ENCODE measurements around the gene KPNA2. TPM values are rescaled to one million over a fixed set of nuclear protein-coding genes. Genes with fewer than 3 reads are reported as not detected.
"Not testable (repeated sequence)": the region's sequence is repeated elsewhere in the genome, so short reads cannot be mapped to it uniquely, and the experiment has no call there.

KPNA2 gene
- total and polyA plus RNA-seq, 11 donors: 10.6 to 50.7 (median 20.4) TPM

DNA sequence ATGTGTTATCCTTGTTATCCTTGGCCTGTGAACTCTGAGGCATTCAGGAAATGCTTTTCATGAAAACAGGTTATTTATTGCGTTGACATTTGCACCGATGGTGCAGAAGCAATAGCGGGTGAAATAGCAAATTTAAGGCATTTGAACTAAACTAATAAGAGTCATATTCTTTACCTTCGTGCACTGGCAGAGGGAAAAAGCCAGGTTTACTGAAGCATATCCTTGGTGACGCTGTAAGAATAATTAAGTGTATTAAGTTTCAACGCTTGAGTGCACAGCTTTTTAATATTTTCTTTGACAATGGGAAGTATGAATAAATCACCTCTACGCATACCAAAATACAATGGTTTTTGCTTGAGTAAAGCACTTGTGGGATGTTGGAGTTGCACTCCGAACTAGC lies 13.6 kb upstream of the KPNA2 start:
- no peaks in the 10 kb centered on the region for H3K9me3 ChIP-seq
- peaks cover 0 to 7% (median 5%) of the 10 kb centered on the region in 12 donors for H3K4me1 ChIP-seq
- H3K27ac ChIP-seq: no peak overlapping the region
- no peaks in the 10 kb centered on the region for H3K27me3 ChIP-seq
- TF ChIP-seq CTCF (IDR thresholded peaks at IDR 0.05) (no peak), POLR2A (IDR thresholded peaks at IDR 0.05) (no peak)
- intact Hi-C loops (cut with DNase I): loop anchor here in 1 of 10 donors (2.0 kb wide), 1 partner anchor 29 kb away; no protein-coding TSS in a partner anchor
- no peak overlapping the region for H3K4me3 ChIP-seq
- H3K36me3 ChIP-seq: no peaks in the 10 kb centered on the region
- WGBS, 4 donors: 93 to 96% (median 94%) methylated on average over 8 of the region's 8 CpGs
- ATAC-seq (no peak), DNase-seq (no peak)

DNA sequence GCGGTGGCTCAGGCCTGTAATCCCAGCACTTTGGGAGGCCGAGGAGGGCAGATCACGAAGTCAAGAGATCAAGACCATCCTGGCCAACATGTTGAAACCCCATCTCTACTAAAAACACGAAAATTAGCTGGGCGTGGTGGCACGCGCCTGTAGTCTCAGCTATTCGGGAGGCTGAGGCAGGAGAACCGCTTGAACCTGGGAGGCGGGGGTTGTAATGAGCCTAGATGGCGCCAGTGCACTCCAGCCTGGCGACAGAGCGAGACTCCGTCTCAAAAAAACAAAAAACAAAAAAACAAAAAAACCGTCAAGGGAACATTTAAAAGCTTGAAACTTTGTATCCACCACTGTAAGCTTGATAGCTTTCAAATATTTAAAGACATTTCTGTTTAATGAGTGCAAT lies 13.0 kb upstream of the KPNA2 start:
- WGBS, 4 donors: 94 to 95% (median 95%) methylated on average over 15 of the region's 15 CpGs
- H3K27me3 ChIP-seq; H3K4me3 ChIP-seq; ATAC-seq; H3K4me1 ChIP-seq; DNase-seq; H3K9me3 ChIP-seq; intact Hi-C loops (cut with DNase I); H3K27ac ChIP-seq; H3K36me3 ChIP-seq: not testable (repeated sequence)

DNA sequence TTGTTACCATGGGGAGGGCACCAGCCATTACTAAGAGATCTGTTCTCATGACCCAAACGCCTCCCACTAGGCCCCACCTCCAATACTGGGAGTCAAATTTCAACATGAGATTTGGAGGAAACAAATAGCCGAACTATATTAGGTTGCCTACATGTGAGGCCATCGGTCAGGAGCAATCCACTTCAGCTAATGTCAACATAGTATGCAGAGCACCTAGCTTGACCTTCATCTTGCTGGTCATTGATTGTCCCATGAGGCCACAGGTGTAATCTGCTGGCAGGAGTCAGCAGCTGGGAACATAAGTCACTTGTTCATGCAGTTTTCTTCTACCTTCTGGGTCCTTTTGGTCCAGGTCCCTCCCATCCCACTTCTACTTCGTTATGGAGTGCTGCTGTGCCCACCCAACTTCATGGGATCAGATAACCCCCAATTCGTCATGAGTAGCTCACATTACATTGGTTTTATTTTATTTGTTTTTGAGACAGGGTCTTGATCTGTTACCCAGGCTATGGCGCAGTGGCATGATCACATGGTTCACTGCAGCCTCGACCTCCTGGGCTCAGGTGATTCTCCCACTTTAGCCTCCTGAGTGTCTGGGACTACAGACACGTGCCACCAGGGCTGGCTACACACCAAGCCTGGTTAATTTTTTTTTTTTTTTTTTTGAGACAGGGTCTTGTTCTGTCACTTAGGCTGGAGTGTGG lies 5.9 kb upstream of the KPNA2 start:
- no peaks in the 10 kb centered on the region for H3K36me3 ChIP-seq
- no peak overlapping the region for H3K4me3 ChIP-seq
- WGBS, 4 donors: 68 to 72% (median 71%) methylated on average over 8 of the region's 8 CpGs
- DNase-seq: no peak
- H3K4me1 ChIP-seq: peaks cover 0 to 8% (median 2%) of the 10 kb centered on the region in 12 donors
- ATAC-seq: no peak
- no peak overlapping the region for H3K27ac ChIP-seq
- TF ChIP-seq CTCF (IDR thresholded peaks at IDR 0.05): no peak
- no peak for TF ChIP-seq POLR2A (IDR thresholded peaks at IDR 0.05)
- H3K27me3 ChIP-seq: no peaks in the 10 kb centered on the region
- H3K9me3 ChIP-seq: no peaks in the 10 kb centered on the region
- intact Hi-C loops (cut with DNase I): loop anchor here in 3 of 10 donors (5.0 to 10.0 kb wide), 3 partner anchors 65 to 75 kb away; no protein-coding TSS in a partner anchor

- ATAC-seq (peak in 3 of 4 donors; percentile 13 to 42 (median 32)), DNase-seq (no peak)
- H3K9me3 ChIP-seq: no peaks in the 10 kb centered on the region
- TF ChIP-seq POLR2A (IDR thresholded peaks at IDR 0.05): no peak
- no peak for TF ChIP-seq CTCF (IDR thresholded peaks at IDR 0.05)
- peak overlapping the region in 2 of 12 donors; percentile 20 to 31 for H3K27ac ChIP-seq
- no peaks in the 10 kb centered on the region for H3K27me3 ChIP-seq
- H3K4me1 ChIP-seq: peaks cover 0 to 24% (median 15%) of the 10 kb centered on the region in 12 donors
- peaks cover 0 to 19% (median 16%) of the 10 kb centered on the region in 9 donors for H3K36me3 ChIP-seq
- H3K4me3 ChIP-seq: no peak overlapping the region
- intact Hi-C loops (cut with DNase I): loop anchor here in 3 of 10 donors (5.0 to 10.0 kb wide), 3 partner anchors 61 to 71 kb away; no protein-coding TSS in a partner anchor
- WGBS, 4 donors: 70 to 81% (median 74%) methylated on average over 7 of the region's 7 CpGs
Observed at GRCh38 chr17:68033636-68034451, 1.7 kb upstream of the KPNA2 start.

Data from heart left ventricle (tissue), 16 donors.